Lung (tissue), 12 donors: ENCODE results near the gene UBE4A. TPM values are rescaled to one million over a fixed set of nuclear protein-coding genes. Genes with fewer than 3 reads are reported as not detected.

Experiments used
- ATAC-seq: fragments of 200-7000 bp; cut with Tn5 transposase; one replicate; pipeline ENCODE4 v1.9.1; 2020; ENCODE audit warnings: moderate number of reproducible peaks; ENCODE audit not compliant: insufficient read depth, low FRiP score
- DNase-seq, 3 donors: peaks; one replicate each; pipeline ENCODE4 v3.0.0-alpha.2; 2013 to 2017
- H3K27ac ChIP-seq, 2 donors: one replicate each; pipeline ENCODE4 v1.5.1; 2013; ENCODE audit warnings: mild to moderate bottlenecking in 2 of 2, moderate library complexity in 2 of 2, control low read depth in 1 of 2, inconsistent platforms in 1 of 2, low read depth in 1 of 2, low read length in 1 of 2
- H3K27me3 ChIP-seq, 3 donors: one replicate each; pipeline ENCODE4 v1.5.1; 2013; ENCODE audit warnings: low read length in 2 of 3; ENCODE audit not compliant: control insufficient read depth in 3 of 3, insufficient read depth in 3 of 3
- H3K36me3 ChIP-seq, 4 donors: one replicate each; pipeline ENCODE4 v1.5.1; 2013; ENCODE audit warnings: low read length in 4 of 4, mild to moderate bottlenecking in 1 of 4, moderate library complexity in 1 of 4; ENCODE audit not compliant: control insufficient read depth in 4 of 4, insufficient read depth in 4 of 4
- H3K4me1 ChIP-seq, 5 donors: one replicate each; pipeline ENCODE4 v1.5.1; 2013; ENCODE audit warnings: low read length in 5 of 5, mild to moderate bottlenecking in 2 of 5, moderate library complexity in 1 of 5; ENCODE audit not compliant: control insufficient read depth in 5 of 5, insufficient read depth in 5 of 5
- H3K4me3 ChIP-seq: one replicate; pipeline ENCODE4 v1.5.1; 2013; ENCODE audit warnings: mild to moderate bottlenecking, control low read depth, moderate library complexity
- H3K9ac ChIP-seq, 2 donors: one replicate each; pipeline ENCODE4 v1.5.1; 2013; ENCODE audit warnings: low read length in 2 of 2, control low read depth in 1 of 2; ENCODE audit not compliant: insufficient read depth in 1 of 2
- H3K9me3 ChIP-seq, 4 donors: one replicate each; pipeline ENCODE4 v1.5.1; 2013; ENCODE audit warnings: low read length in 3 of 4, mild to moderate bottlenecking in 1 of 4, moderate library complexity in 1 of 4; ENCODE audit not compliant: control insufficient read depth in 4 of 4, insufficient read depth in 3 of 4
- CTCF ChIP-seq: IDR thresholded peaks from 2 replicates; pipeline ENCODE4 v1.5.1; 2012; ENCODE audit warnings: mild to moderate bottlenecking; ENCODE audit errors: control extremely low read depth, extremely low read depth
- WGBS, 2 donors: extraction: QIAGEN DNeasy Blood & Tissue Kit; methylation state at CpG; one replicate each; pipeline ENCODE4 v1.1.7; 2013; 5-methylcytosine and 5-hydroxymethylcytosine counted together
- polyA plus RNA-seq, 2 donors: library from polyadenylated mRNA; stranded (reverse); fragments of 200-250 nt; gene quantifications; one replicate each; pipeline ENCODE4 v1.2.1, GENCODE V29; 2013
- total RNA-seq, 2 donors: library from RNA; depleted of rRNA in 1 of 2; stranded (reverse); fragments of >200 nt in 1 of 2; gene quantifications; one replicate each; pipeline ENCODE4 v1.2.1, GENCODE V29; 2014 to 2021
- donor health status: control.
- donor health status: control.
- donor health status: Bipolar disorder and iron deficiency.
- donor health status: healthy.
- donor health status: DM: yes; HTN: yes; CAD: no.

UBE4A gene
- total and polyA plus RNA-seq, 4 donors, result 14.9 to 53.2 (median 27.8) TPM

DNA sequence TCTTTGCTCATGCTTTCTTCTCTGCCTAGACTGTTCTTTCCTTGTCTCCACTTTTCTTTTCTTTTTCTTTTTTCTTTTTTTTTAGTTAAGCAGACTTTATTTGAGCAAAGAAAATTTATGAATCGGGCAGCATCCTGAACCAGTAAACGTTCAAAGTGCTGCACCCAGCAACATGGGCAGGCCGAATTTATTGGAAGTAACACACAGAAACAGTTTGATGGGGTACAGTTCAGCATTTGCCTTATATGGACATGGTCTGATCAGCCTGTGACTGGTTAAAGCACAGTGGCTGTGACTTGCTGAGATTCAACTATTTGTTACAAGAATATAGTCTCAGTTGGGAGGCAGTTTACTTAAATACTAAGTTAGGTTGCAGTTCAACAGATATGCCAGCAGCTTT, 38.9 kb upstream of the UBE4A start:
- Histone ChIP-seq H3K9ac (no peak overlapping the region), H3K9me3 (no peaks in the 10 kb centered on the region), H3K4me1 (peaks cover 0 to 15% (median 15%) of the 10 kb centered on the region in 5 donors), H3K27ac (no peak overlapping the region), H3K36me3 (no peaks in the 10 kb centered on the region), H3K27me3 (no peaks in the 10 kb centered on the region), H3K4me3 (no peak overlapping the region)
- DNase-seq, result no peak
- 92 to 95% methylated on average over 3 of the region's 3 CpGs for WGBS, 2 donors
- ATAC-seq, result no peak
- TF ChIP-seq CTCF, result no peak

- H3K9me3 ChIP-seq, result no peaks in the 10 kb centered on the region
- 55 to 62% methylated on average over 5 of the region's 5 CpGs for WGBS, 2 donors
- no peaks in the 10 kb centered on the region for H3K36me3 ChIP-seq
- DNase-seq, result no peak
- H3K4me3 ChIP-seq, result no peak overlapping the region
- no peak overlapping the region for H3K27ac ChIP-seq
- no peak for TF ChIP-seq CTCF
- H3K27me3 ChIP-seq, result no peaks in the 10 kb centered on the region
- no peak overlapping the region for H3K9ac ChIP-seq
- no peak for ATAC-seq
- peaks cover 0 to 12% (median 5%) of the 10 kb centered on the region in 5 donors for H3K4me1 ChIP-seq
Measured at GRCh38 chr11:118321386-118322082, 37.9 kb upstream of the UBE4A start.

DNA sequence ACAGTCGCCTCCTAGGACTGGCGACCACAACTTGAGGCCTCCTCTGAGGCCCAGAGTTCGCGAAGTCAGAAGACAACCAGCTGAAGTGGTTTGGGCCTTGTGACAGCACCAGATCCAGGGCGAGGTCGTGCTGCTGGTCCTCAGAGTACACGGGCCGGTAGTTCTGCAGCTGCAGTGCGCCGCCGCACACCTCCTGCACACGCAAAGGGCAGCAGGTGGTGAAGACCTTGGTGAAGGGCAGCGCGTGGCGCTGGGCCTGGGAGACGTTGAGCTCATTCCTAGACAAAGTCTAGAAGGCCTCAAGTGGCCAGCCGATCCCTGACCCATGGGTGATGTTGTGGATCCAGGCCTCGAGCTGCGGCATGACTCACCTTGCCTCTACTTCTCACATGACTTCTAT, 36.7 kb upstream of the UBE4A start:
- TF ChIP-seq CTCF, result no peak
- no peaks in the 10 kb centered on the region for H3K36me3 ChIP-seq
- 95 to 98% methylated on average over 19 of the region's 19 CpGs for WGBS, 2 donors
- ATAC-seq, result no peak
- no peak overlapping the region for H3K27ac ChIP-seq
- H3K9me3 ChIP-seq, result no peaks in the 10 kb centered on the region
- no peaks in the 10 kb centered on the region for H3K27me3 ChIP-seq
- H3K9ac ChIP-seq, result no peak overlapping the region
- DNase-seq, result no peak
- H3K4me3 ChIP-seq, result no peak overlapping the region
- peaks cover 0 to 5% (median 0%) of the 10 kb centered on the region in 5 donors for H3K4me1 ChIP-seq

- H3K9me3 ChIP-seq, result no peaks in the 10 kb centered on the region
- H3K9ac ChIP-seq, result no peak overlapping the region
- no peaks in the 10 kb centered on the region for H3K36me3 ChIP-seq
- no peak for TF ChIP-seq CTCF
- no peak overlapping the region for H3K27ac ChIP-seq
- DNase-seq (no peak), ATAC-seq (no peak)
- no peaks in the 10 kb centered on the region for H3K27me3 ChIP-seq
- peaks cover 0 to 4% (median 0%) of the 10 kb centered on the region in 5 donors for H3K4me1 ChIP-seq
- H3K4me3 ChIP-seq, result no peak overlapping the region
Measured at GRCh38 chr11:118325283-118325682, 34.1 kb upstream of the UBE4A start.
